ENCODE results near the gene CTTN. TPM values are rescaled to one million over a fixed set of nuclear protein-coding genes. Genes with fewer than 3 reads are reported as not detected.

The CTTN gene
- total RNA-seq, 6 experiments from 2014 or later = 365 to 411 (median 374) TPM

- DNase-seq = no peak
- H3K27me3 Mint-ChIP-seq (ENCODE audit: insufficient read depth) = peaks cover 12% of the 10 kb centered on the region
- H3K36me3 Mint-ChIP-seq (ENCODE audit: low read depth) = peaks cover 44% of the 10 kb centered on the region
- H3K9me3 Mint-ChIP-seq = no peaks in the 10 kb centered on the region
- no peak overlapping the region for H3K27ac Mint-ChIP-seq
- H3K4me3 Mint-ChIP-seq = no peak overlapping the region
- no peaks in the 10 kb centered on the region for H3K4me1 Mint-ChIP-seq (ENCODE audit: low read depth)
- TF ChIP-seq, protein P1, sequence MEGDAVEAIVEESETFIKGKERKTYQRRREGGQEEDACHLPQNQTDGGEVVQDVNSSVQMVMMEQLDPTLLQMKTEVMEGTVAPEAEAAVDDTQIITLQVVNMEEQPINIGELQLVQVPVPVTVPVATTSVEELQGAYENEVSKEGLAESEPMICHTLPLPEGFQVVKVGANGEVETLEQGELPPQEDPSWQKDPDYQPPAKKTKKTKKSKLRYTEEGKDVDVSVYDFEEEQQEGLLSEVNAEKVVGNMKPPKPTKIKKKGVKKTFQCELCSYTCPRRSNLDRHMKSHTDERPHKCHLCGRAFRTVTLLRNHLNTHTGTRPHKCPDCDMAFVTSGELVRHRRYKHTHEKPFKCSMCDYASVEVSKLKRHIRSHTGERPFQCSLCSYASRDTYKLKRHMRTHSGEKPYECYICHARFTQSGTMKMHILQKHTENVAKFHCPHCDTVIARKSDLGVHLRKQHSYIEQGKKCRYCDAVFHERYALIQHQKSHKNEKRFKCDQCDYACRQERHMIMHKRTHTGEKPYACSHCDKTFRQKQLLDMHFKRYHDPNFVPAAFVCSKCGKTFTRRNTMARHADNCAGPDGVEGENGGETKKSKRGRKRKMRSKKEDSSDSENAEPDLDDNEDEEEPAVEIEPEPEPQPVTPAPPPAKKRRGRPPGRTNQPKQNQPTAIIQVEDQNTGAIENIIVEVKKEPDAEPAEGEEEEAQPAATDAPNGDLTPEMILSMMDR (IDR thresholded peaks at IDR 0.05) = no peak
Measured at GRCh38 chr11:70435765-70436500, 37.6 kb downstream of the CTTN start.

DNA sequence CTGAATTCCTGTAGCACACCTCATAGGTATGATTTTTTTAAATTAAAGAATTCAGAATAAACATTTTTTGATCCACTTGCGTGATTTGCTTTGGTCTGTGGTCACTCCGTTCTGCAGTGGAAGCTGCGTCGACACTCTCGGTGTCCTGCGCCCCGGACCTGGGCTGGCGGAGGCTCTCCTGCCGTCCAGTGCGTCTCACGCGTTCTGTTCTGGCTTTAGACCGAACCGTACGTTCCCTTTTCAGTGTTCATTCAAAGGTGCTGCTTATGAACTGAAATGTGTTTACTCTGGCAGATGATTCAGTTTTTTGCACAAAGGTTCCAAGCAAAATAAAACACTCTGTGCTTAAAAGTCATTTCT is 38.2 kb downstream of the CTTN start:
- Mint-ChIP-seq H3K4me1 (ENCODE audit: low read depth) (no peaks in the 10 kb centered on the region), H3K9me3 (no peaks in the 10 kb centered on the region), H3K27ac (no peak overlapping the region), H3K27me3 (ENCODE audit: insufficient read depth) (peaks cover 14% of the 10 kb centered on the region), H3K4me3 (no peak overlapping the region), H3K36me3 (ENCODE audit: low read depth) (peaks cover 44% of the 10 kb centered on the region)
- TF ChIP-seq, protein P1 (IDR thresholded peaks at IDR 0.05) = no peak
- DNase-seq = no peak

- H3K36me3 Mint-ChIP-seq (ENCODE audit: low read depth) = peaks cover 43% of the 10 kb centered on the region
- no peak overlapping the region for H3K4me3 Mint-ChIP-seq
Measured at GRCh38 chr11:70437111-70437784, 38.9 kb downstream of the CTTN start.

GRCh38 chr11:70440206-70440605 is 41.9 kb downstream of the CTTN start:
- Mint-ChIP-seq H3K36me3 (ENCODE audit: low read depth) (peaks cover 33% of the 10 kb centered on the region), H3K4me1 (ENCODE audit: low read depth) (peaks cover under 1% of the 10 kb centered on the region; the same call in 1 of the 2 replicates), H3K27me3 (ENCODE audit: insufficient read depth) (peaks cover 16% of the 10 kb centered on the region), H3K27ac (no peak overlapping the region), H3K9me3 (no peaks in the 10 kb centered on the region), H3K4me3 (no peak overlapping the region)
- TF ChIP-seq, protein P1 (IDR thresholded peaks at IDR 0.05) = peak; percentile 36
- no peak for DNase-seq

More at GRCh38 chr11:70437111-70437784, 38.9 kb downstream of the CTTN start:
- H3K4me1 Mint-ChIP-seq (ENCODE audit: low read depth) = no peaks in the 10 kb centered on the region
- no peak for DNase-seq
- TF ChIP-seq, protein P1 (IDR thresholded peaks at IDR 0.05) = no peak
- no peak overlapping the region for H3K27ac Mint-ChIP-seq
- no peaks in the 10 kb centered on the region for H3K9me3 Mint-ChIP-seq
- peaks cover 14% of the 10 kb centered on the region for H3K27me3 Mint-ChIP-seq (ENCODE audit: insufficient read depth)

DNA sequence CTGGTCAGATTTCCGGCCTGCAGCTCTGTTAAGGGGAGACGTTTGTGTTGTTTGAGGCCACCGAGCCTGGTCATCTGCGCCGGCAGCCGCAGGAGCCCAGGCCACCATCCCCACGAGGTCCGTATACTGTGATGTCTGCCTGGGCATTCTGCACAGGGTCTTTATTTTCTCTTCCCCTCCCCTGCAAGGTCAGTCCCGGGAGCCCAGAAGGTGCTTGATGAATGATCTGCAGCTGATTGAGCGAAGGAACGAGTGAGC is 45.4 kb downstream of the CTTN start:
- peaks cover 5% of the 10 kb centered on the region for H3K9me3 Mint-ChIP-seq
- no peak overlapping the region for H3K4me3 Mint-ChIP-seq
- TF ChIP-seq, protein P1 (IDR thresholded peaks at IDR 0.05) = no peak
- H3K27me3 Mint-ChIP-seq (ENCODE audit: insufficient read depth) = peaks cover 20% of the 10 kb centered on the region
- H3K36me3 Mint-ChIP-seq (ENCODE audit: low read depth) = peaks cover 28% of the 10 kb centered on the region
- peaks cover 7% of the 10 kb centered on the region; the same call in 1 of the 2 replicates for H3K4me1 Mint-ChIP-seq (ENCODE audit: low read depth)
- no peak for DNase-seq
- no peak overlapping the region for H3K27ac Mint-ChIP-seq
